Activated CD8-positive, alpha-beta memory T cell treated with anti-CD3 and anti-CD28 coated beads, Interleukin-2, amount 50 U/mL, for 1 hour (primary cell): ENCODE measurements around the gene INPP5J.

Experiments used
- DNase-seq: peaks from one replicate; pipeline ENCODE4 v3.0.0-alpha.2; 2020; ENCODE audit errors: extremely low read depth

Gene INPP5J

GRCh38 chr22:31126128-31126868 is 3.5 kb downstream of the INPP5J start:
- DNase-seq: no peak

- no peak for DNase-seq
Measured at GRCh38 chr22:31126869-31127175, 4.1 kb downstream of the INPP5J start.

- no peak for DNase-seq
Measured at GRCh38 chr22:31127181-31127772, 4.5 kb downstream of the INPP5J start.

GRCh38 chr22:31128156-31128555 is 5.4 kb downstream of the INPP5J start:
- no peak for DNase-seq

GRCh38 chr22:31130873-31131272 is 8.1 kb downstream of the INPP5J start:
- no peak for DNase-seq

GRCh38 chr22:31133911-31134310 is 11.1 kb downstream of the INPP5J start:
- DNase-seq: no peak

- DNase-seq: no peak
Measured at GRCh38 chr22:31134688-31135087, 11.9 kb downstream of the INPP5J start.

- DNase-seq: no peak
Measured at GRCh38 chr22:31135706-31136105, 12.9 kb downstream of the INPP5J start.

GRCh38 chr22:31136155-31136554 is 13.4 kb downstream of the INPP5J start:
- DNase-seq: no peak

- DNase-seq: no peak
Measured at GRCh38 chr22:31136711-31137110, 13.9 kb downstream of the INPP5J start.

GRCh38 chr22:31137721-31138120 is 15.0 kb downstream of the INPP5J start:
- DNase-seq: no peak

- no peak for DNase-seq
Measured at GRCh38 chr22:31138126-31138525, 15.4 kb downstream of the INPP5J start.

- DNase-seq: no peak
Measured at GRCh38 chr22:31139066-31139465, 16.3 kb downstream of the INPP5J start.

- DNase-seq: no peak
Measured at GRCh38 chr22:31139866-31140716, 17.3 kb downstream of the INPP5J start, which contains the start of gene PLA2G3. PLA2G3 (minus strand) TSS chr22:31140508; CDS start chr22:31140354, 154 bp downstream.

- DNase-seq: no peak
Measured at GRCh38 chr22:31140746-31141145, 18.0 kb downstream of the INPP5J start.

GRCh38 chr22:31141551-31141950 is 18.8 kb downstream of the INPP5J start:
- no peak for DNase-seq

- no peak for DNase-seq
Measured at GRCh38 chr22:31142285-31142684, 19.5 kb downstream of the INPP5J start.

GRCh38 chr22:31143038-31143437 is 20.3 kb downstream of the INPP5J start:
- DNase-seq: no peak

GRCh38 chr22:31143537-31143936 is 20.8 kb downstream of the INPP5J start:
- DNase-seq: no peak

GRCh38 chr22:31144223-31144622 is 21.5 kb downstream of the INPP5J start:
- no peak for DNase-seq

- DNase-seq: no peak
Measured at GRCh38 chr22:31148488-31148887, 25.7 kb downstream of the INPP5J start.

- DNase-seq: no peak
Measured at GRCh38 chr22:31148953-31149627, 26.3 kb downstream of the INPP5J start.
